Lower lobe of right lung (tissue), 2 donors: Measurements from ENCODE around the gene DRGX. TPM values are rescaled to one million over a fixed set of nuclear protein-coding genes. Genes with fewer than 3 reads are reported as not detected.

Source experiments
- ATAC-seq, 2 donors: fragments of 200-7000 bp; cut with Tn5 transposase; one replicate each; pipeline ENCODE4 v1.9.1; 2020 to 2022; ENCODE audit warnings: mild to moderate bottlenecking in 2 of 2, moderate library complexity in 2 of 2
- DNase-seq: peaks from one replicate; pipeline ENCODE4 v3.0.0-alpha.2; 2020
- H3K27ac ChIP-seq: fragments of 200-600 bp; one replicate; pipeline ENCODE4 v1.8.0; 2022
- H3K27me3 ChIP-seq: fragments of 200-600 bp; one replicate; pipeline ENCODE4 v1.8.0; 2022; ENCODE audit warnings: low read depth
- H3K36me3 ChIP-seq: fragments of 200-600 bp; one replicate; pipeline ENCODE4 v1.8.0; 2022; ENCODE audit warnings: mild to moderate bottlenecking
- H3K4me1 ChIP-seq: fragments of 200-600 bp; one replicate; pipeline ENCODE4 v1.8.0; 2022
- H3K4me3 ChIP-seq: fragments of 200-600 bp; one replicate; pipeline ENCODE4 v1.8.0; 2022; ENCODE audit warnings: mild to moderate bottlenecking
- H3K9me3 ChIP-seq: fragments of 200-600 bp; one replicate; pipeline ENCODE4 v1.8.0; 2022
- intact Hi-C: fragments of 100-400 bp; cut with DNase I; formaldehyde crosslinking; loops from one replicate; pipeline ENCODE4 v1.11.0; 2022
- total RNA-seq: library from RNA; stranded (reverse); fragmentation: NEBNext Ultra II Directional; extraction: Animal tissue kit (Norgen Biotek cat#: 25700); gene quantifications from one replicate; pipeline ENCODE4 v1.2.1, GENCODE V29; 2021
- TF ChIP-seq, protein P1 (sequence below): fragments of 200-600 bp; IDR thresholded peaks from one replicate; pipeline ENCODE4 v1.8.0; 2022; ENCODE audit warnings: antibody characterized with exemption, mild to moderate bottlenecking
- donor health status: DM: no; HTN: yes; CAD: no; lungs with severe emphysema.

Gene DRGX
- total RNA-seq, 1 donor from 2014 or later, result not detected

GRCh38 chr10:49347342-49347741, 48.5 kb downstream of the DRGX start:
- TF ChIP-seq, protein P1, sequence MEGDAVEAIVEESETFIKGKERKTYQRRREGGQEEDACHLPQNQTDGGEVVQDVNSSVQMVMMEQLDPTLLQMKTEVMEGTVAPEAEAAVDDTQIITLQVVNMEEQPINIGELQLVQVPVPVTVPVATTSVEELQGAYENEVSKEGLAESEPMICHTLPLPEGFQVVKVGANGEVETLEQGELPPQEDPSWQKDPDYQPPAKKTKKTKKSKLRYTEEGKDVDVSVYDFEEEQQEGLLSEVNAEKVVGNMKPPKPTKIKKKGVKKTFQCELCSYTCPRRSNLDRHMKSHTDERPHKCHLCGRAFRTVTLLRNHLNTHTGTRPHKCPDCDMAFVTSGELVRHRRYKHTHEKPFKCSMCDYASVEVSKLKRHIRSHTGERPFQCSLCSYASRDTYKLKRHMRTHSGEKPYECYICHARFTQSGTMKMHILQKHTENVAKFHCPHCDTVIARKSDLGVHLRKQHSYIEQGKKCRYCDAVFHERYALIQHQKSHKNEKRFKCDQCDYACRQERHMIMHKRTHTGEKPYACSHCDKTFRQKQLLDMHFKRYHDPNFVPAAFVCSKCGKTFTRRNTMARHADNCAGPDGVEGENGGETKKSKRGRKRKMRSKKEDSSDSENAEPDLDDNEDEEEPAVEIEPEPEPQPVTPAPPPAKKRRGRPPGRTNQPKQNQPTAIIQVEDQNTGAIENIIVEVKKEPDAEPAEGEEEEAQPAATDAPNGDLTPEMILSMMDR, result no peak
- intact Hi-C loops, result no loop called here
- Histone ChIP-seq H3K27ac (no peak overlapping the region), H3K9me3 (no peaks in the 10 kb centered on the region), H3K4me1 (no peaks in the 10 kb centered on the region), H3K36me3 (no peaks in the 10 kb centered on the region), H3K4me3 (no peak overlapping the region), H3K27me3 (no peaks in the 10 kb centered on the region)
- DNase-seq, result no peak
- ATAC-seq, result no peak

GRCh38 chr10:49344840-49345239, 51.0 kb downstream of the DRGX start:
- ATAC-seq (no peak), DNase-seq (no peak)
- Histone ChIP-seq H3K36me3 (no peaks in the 10 kb centered on the region), H3K4me3 (no peak overlapping the region), H3K27me3 (no peaks in the 10 kb centered on the region), H3K27ac (no peak overlapping the region), H3K4me1 (no peaks in the 10 kb centered on the region), H3K9me3 (no peaks in the 10 kb centered on the region)
- intact Hi-C loops, result no loop called here
- TF ChIP-seq, protein P1, result no peak

GRCh38 chr10:49338604-49339003, 57.3 kb downstream of the DRGX start:
- H3K27me3 ChIP-seq, result no peaks in the 10 kb centered on the region
- H3K9me3 ChIP-seq, result no peaks in the 10 kb centered on the region
- ATAC-seq (no peak), DNase-seq (no peak)
- intact Hi-C loops, result no loop called here
- no peaks in the 10 kb centered on the region for H3K36me3 ChIP-seq
- H3K4me1 ChIP-seq, result no peaks in the 10 kb centered on the region
- no peak overlapping the region for H3K4me3 ChIP-seq
- TF ChIP-seq, protein P1, result no peak
- no peak overlapping the region for H3K27ac ChIP-seq

DNA sequence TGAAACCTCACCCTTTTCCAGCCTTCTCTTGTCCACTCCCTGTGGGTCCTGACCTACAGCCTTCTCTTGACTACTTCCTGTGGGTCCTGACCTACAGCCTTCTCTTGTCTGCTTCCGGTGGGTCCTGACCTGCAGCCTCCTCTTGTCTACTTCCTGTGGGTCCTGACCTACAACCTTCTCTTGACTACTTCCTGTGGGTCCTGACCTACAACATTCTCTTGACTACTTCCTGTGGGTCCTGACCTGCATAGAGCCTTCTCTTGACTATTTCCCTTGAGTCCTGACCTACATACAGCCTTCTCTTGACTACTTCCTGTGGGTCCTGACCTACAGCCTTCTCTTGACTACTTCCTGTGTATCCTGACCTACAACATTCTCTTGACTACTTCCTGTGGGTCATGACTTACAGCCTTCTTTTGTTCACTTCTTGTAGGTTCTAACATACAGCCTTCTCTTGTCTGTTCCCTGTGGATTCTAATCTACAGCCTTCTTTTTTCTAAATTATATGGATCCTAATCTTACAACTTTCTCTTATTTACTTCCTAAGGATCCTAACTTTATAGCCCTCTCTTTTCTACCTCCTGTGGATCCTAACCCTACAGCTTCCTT, 60.4 kb downstream of the DRGX start:
- H3K4me1 ChIP-seq, result no peaks in the 10 kb centered on the region
- intact Hi-C loops, result no loop called here
- ATAC-seq (no peak), DNase-seq (no peak)
- H3K27ac ChIP-seq, result no peak overlapping the region
- H3K36me3 ChIP-seq, result no peaks in the 10 kb centered on the region
- H3K27me3 ChIP-seq, result no peaks in the 10 kb centered on the region
- no peak overlapping the region for H3K4me3 ChIP-seq
- H3K9me3 ChIP-seq, result no peaks in the 10 kb centered on the region
- TF ChIP-seq, protein P1, result no peak

DNA sequence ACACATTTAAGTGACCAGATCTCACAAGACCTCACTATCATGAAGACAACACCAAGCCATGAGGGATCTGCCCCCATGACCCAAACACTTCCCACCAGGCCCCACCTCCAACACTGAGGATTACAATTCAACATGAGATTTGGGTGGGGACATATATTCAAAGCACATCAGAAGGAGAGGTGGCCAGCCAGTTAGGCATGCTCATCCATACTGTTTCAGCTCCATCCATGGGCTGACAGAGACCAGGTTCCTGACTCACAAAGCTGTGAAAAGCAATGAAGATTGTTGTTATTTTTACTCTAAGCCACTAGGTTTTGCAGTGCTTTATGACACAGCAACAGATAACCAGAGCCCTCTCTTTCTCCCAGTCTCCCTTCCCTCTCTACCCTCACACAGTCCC, 60.9 kb downstream of the DRGX start:
- Histone ChIP-seq H3K4me3 (no peak overlapping the region), H3K9me3 (no peaks in the 10 kb centered on the region), H3K36me3 (no peaks in the 10 kb centered on the region), H3K27me3 (no peaks in the 10 kb centered on the region), H3K27ac (no peak overlapping the region), H3K4me1 (no peaks in the 10 kb centered on the region)
- no peak for ATAC-seq
- no peak for DNase-seq
- intact Hi-C loops, result no loop called here
- TF ChIP-seq, protein P1, result no peak
